Prostate gland (tissue), 2 donors: ENCODE measurements around the gene KCNQ4.

Source experiments
- POLR2A ChIP-seq: fragments of 450-650 bp; IDR thresholded peaks from one replicate; pipeline ENCODE4 v1.6.1; 2016; ENCODE audit warnings: antibody characterized with exemption, mild to moderate bottlenecking
- TF ChIP-seq, protein P1 (sequence below), 4 experiments: fragments of 200-600 bp in 2 of 4; fragments of 450-650 bp in 2 of 4; sonication (generic) in 2 of 4; IDR thresholded peaks; 1 replicate in 3 of 4; 2 replicates in 1 of 4; pipeline ENCODE4 v1.5.1; 2016 to 2019; ENCODE audit warnings: antibody characterized with exemption in 4 of 4, mild to moderate bottlenecking in 2 of 4, moderate library complexity in 2 of 4

GRCh38 chr1:40848530-40849189 lies 65.1 kb downstream of the KCNQ4 start:
- TF ChIP-seq, protein P1, sequence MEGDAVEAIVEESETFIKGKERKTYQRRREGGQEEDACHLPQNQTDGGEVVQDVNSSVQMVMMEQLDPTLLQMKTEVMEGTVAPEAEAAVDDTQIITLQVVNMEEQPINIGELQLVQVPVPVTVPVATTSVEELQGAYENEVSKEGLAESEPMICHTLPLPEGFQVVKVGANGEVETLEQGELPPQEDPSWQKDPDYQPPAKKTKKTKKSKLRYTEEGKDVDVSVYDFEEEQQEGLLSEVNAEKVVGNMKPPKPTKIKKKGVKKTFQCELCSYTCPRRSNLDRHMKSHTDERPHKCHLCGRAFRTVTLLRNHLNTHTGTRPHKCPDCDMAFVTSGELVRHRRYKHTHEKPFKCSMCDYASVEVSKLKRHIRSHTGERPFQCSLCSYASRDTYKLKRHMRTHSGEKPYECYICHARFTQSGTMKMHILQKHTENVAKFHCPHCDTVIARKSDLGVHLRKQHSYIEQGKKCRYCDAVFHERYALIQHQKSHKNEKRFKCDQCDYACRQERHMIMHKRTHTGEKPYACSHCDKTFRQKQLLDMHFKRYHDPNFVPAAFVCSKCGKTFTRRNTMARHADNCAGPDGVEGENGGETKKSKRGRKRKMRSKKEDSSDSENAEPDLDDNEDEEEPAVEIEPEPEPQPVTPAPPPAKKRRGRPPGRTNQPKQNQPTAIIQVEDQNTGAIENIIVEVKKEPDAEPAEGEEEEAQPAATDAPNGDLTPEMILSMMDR (IDR thresholded peaks at IDR 0.05): peak; percentile 60 to 96 (median 84)
- no peak for TF ChIP-seq POLR2A
